Keratinocyte (primary cell): ENCODE data around the gene SDR9C7. TPM values are rescaled to one million over a fixed set of nuclear protein-coding genes. Genes with fewer than 3 reads are reported as not detected.
"Not testable (repeated sequence)": the region's sequence is repeated elsewhere in the genome, so short reads cannot be mapped to it uniquely, and the experiment has no call there.

ENCODE experiments used
- DNase-seq: peaks from one replicate; pipeline ENCODE4 v3.0.0-alpha.2; 2011; ENCODE audit warnings: low read depth, missing footprints, low spot score
- FAIRE-seq: peaks from 2 replicates; lab custom pipeline; 2011; peaks lifted over from hg19 to GRCh38; lab: Jason Lieb, UNC
- H2AFZ ChIP-seq: 2 replicates; pipeline ENCODE4 v1.6.0; 2012; ENCODE audit warnings: low read length, control low read depth, inconsistent platforms; ENCODE audit not compliant: control insufficient read depth
- H3K27ac ChIP-seq: 2 replicates; pipeline ENCODE4 v1.5.1; 2011; ENCODE audit warnings: low read length; ENCODE audit not compliant: control insufficient read depth, insufficient read depth
- H3K27me3 ChIP-seq: 3 replicates; pipeline ENCODE4 v1.6.0; 2011; ENCODE audit warnings: low read length; ENCODE audit not compliant: control insufficient read depth, insufficient read depth; ENCODE audit errors: extremely low read depth
- H3K36me3 ChIP-seq, 2 experiments: 2 replicates in 1 of 2; 3 replicates in 1 of 2; pipeline ENCODE4 v1.5.1; 2011; ENCODE audit warnings: low read length in 2 of 2, mild to moderate bottlenecking in 1 of 2; ENCODE audit not compliant: control insufficient read depth in 2 of 2, insufficient read depth in 2 of 2; ENCODE audit errors: extremely low read depth in 1 of 2
- H3K4me1 ChIP-seq: 3 replicates; pipeline ENCODE4 v1.5.1; 2011; ENCODE audit warnings: low read length; ENCODE audit not compliant: control insufficient read depth, insufficient read depth; ENCODE audit errors: extremely low read depth
- H3K4me2 ChIP-seq: 3 replicates; pipeline ENCODE4 v1.6.0; 2011; ENCODE audit warnings: low read depth, low read length; ENCODE audit not compliant: control insufficient read depth, insufficient read depth; ENCODE audit errors: extremely low read depth
- H3K4me3 ChIP-seq, 3 experiments: fragments of 200-600 bp in 1 of 3; sonication (generic) in 1 of 3; 2 replicates in 2 of 3; 3 replicates in 1 of 3; pipeline ENCODE4 v1.5.1; 2011 to 2016; ENCODE audit warnings: low read length in 3 of 3, mild to moderate bottlenecking in 3 of 3, control low read depth in 2 of 3, inconsistent platforms in 1 of 3, low read depth in 1 of 3, mixed read lengths in 1 of 3, mixed run types in 1 of 3, moderate library complexity in 1 of 3; ENCODE audit not compliant: control insufficient read depth in 2 of 3, insufficient read depth in 2 of 3; ENCODE audit errors: extremely low read depth in 1 of 3
- H3K79me2 ChIP-seq: 2 replicates; pipeline ENCODE4 v1.6.0; 2012; ENCODE audit warnings: low read length; ENCODE audit not compliant: control insufficient read depth, insufficient read depth
- H3K9ac ChIP-seq: 3 replicates; pipeline ENCODE4 v1.6.0; 2011; ENCODE audit warnings: low read length; ENCODE audit not compliant: control insufficient read depth, insufficient read depth; ENCODE audit errors: extremely low read depth
- H3K9me1 ChIP-seq: 3 replicates; pipeline ENCODE4 v1.6.0; 2011; ENCODE audit warnings: low read length; ENCODE audit not compliant: control insufficient read depth, insufficient read depth; ENCODE audit errors: extremely low read depth
- H3K9me3 ChIP-seq: 2 replicates; pipeline ENCODE4 v1.5.1; 2012; ENCODE audit warnings: low read depth, low read length; ENCODE audit not compliant: control insufficient read depth
- H4K20me1 ChIP-seq: 3 replicates; pipeline ENCODE4 v1.6.0; 2011; ENCODE audit warnings: low read length; ENCODE audit not compliant: control insufficient read depth, insufficient read depth; ENCODE audit errors: extremely low read depth
- CTCF ChIP-seq, 3 experiments: IDR thresholded peaks in 1 of 3; conservative IDR thresholded peaks in 1 of 3; optimal IDR thresholded peaks in 1 of 3; 2 replicates in 2 of 3; 3 replicates in 1 of 3; pipeline versions ENCODE3 to v1.5.1; 2011; ENCODE audit warnings: low read length in 3 of 3, mild to moderate bottlenecking in 3 of 3, moderate library complexity in 2 of 3, control low read depth in 1 of 3, inconsistent platforms in 1 of 3; ENCODE audit not compliant: insufficient read depth in 2 of 3; ENCODE audit errors: extremely low read depth in 1 of 3
- EZH2 ChIP-seq: IDR thresholded peaks from one replicate; pipeline ENCODE4 v1.6.1; 2012; ENCODE audit warnings: inconsistent platforms, mild to moderate bottlenecking, low read length, moderate library complexity
- dilution Hi-C: fragments of 300-500 bp; cut with MboI; formaldehyde crosslinking; loops from one replicate; pipeline ENCODE4 v1.7.0; 2020; ENCODE audit warnings: low sequenced_read_pairs; ENCODE audit not compliant: extremely low pct_ligation_motif_present
- polyA minus RNA-seq, 3 experiments: library from RNA; depleted of rRNA, polyadenylated mRNA; stranded (reverse); fragments of >200 nt; gene quantifications; 1 replicate in 1 of 3; 2 replicates in 1 of 3; 3 replicates in 1 of 3; pipeline ENCODE4 v1.2.3, GENCODE V29; 2011
- polyA plus RNA-seq, 5 experiments: library from polyadenylated mRNA; depleted of rRNA in 3 of 5; stranded (reverse) in 3 of 5; stranded (forward) in 1 of 5; unstranded in 1 of 5; fragments of >200 nt; gene quantifications; 1 replicate in 1 of 5; 2 replicates in 3 of 5; 3 replicates in 1 of 5; pipeline versions ENCODE4 v1.2.1 to v1.2.3, GENCODE V29; 2011 to 2012; ENCODE audit warnings: missing spikeins in 2 of 5, low read depth in 1 of 5, low replicate concordance in 1 of 5

The SDR9C7 gene
- polyA plus RNA-seq = 1.3 to 2.4 TPM (median 1.3 TPM) in 3 replicates
- 12.8 TPM for polyA plus RNA-seq (2011; ENCODE audit: low read depth)
- 0.34 and 0.73 TPM in 2 replicates for polyA plus RNA-seq (2011; cell fraction: cytosol; rRNA removed)
- 1.7 and 2.2 TPM in 2 replicates for polyA plus RNA-seq (2011; cell fraction: nucleus; rRNA removed)
- 0.70 and 34.2 TPM in 2 replicates for polyA plus RNA-seq (2012; ENCODE audit: low replicate concordance)
- polyA minus RNA-seq = 0.83 to 1.8 TPM (median 0.95 TPM) in 3 replicates
- polyA minus RNA-seq (2011; cell fraction: cytosol; rRNA and poly(A)+ RNA removed) = 1.5 TPM
- 0.78 and 1.3 TPM in 2 replicates for polyA minus RNA-seq (2011; cell fraction: nucleus; rRNA and poly(A)+ RNA removed)

GRCh38 chr12:56933826-56934625 lies at the start of gene SDR9C7:
Gene SDR9C7, minus strand, starts transcription at chr12:56934408. Its CDS starts 147 bp downstream, at chr12:56934261.
- Histone ChIP-seq H3K4me3 (no peak within 1 kb of the TSS), H3K9me1 (no peaks in the 10 kb centered on the region), H3K79me2 (no peaks in the 10 kb centered on the region), H2AFZ (no peak within 1 kb of the TSS), H3K9me3 (no peaks in the 10 kb centered on the region), H4K20me1 (no peaks in the 10 kb centered on the region), H3K9ac (no peak within 1 kb of the TSS), H3K27ac (no peak within 1 kb of the TSS), H3K4me2 (no peak within 1 kb of the TSS), H3K4me1 (peaks cover 25% of the 10 kb centered on the region), H3K27me3 (no peaks in the 10 kb centered on the region), H3K36me3 (no peaks in the 10 kb centered on the region)
- DNase-seq (no peak), FAIRE-seq (no peak)
- TF ChIP-seq EZH2 = no peak
- TF ChIP-seq CTCF (optimal IDR thresholded peaks at IDR 0.05 in 1 of 3, IDR thresholded peaks at IDR 0.05 in 1 of 3, conservative IDR thresholded peaks at IDR 0.05 in 1 of 3; ENCODE audit: extremely low read depth in 1 of 3, insufficient read depth in 2 of 3, low read length in 3 of 3) = no peak
- dilution Hi-C loops = no loop called here

GRCh38 chr12:56983386-56983785 lies 49.2 kb upstream of the SDR9C7 start:
- H3K36me3 ChIP-seq = no peaks in the 10 kb centered on the region
- H3K4me1 ChIP-seq = peaks cover 27% of the 10 kb centered on the region
- H3K27ac ChIP-seq = no peak overlapping the region
- no peaks in the 10 kb centered on the region for H3K9me3 ChIP-seq
- no peak overlapping the region for H3K4me2 ChIP-seq
- dilution Hi-C loops = no loop called here
- no peaks in the 10 kb centered on the region for H3K79me2 ChIP-seq
- no peaks in the 10 kb centered on the region for H3K9me1 ChIP-seq
- FAIRE-seq = no peak
- H4K20me1 ChIP-seq = no peaks in the 10 kb centered on the region
- H3K27me3 ChIP-seq = no peaks in the 10 kb centered on the region
- no peak overlapping the region for H3K4me3 ChIP-seq
- no peak overlapping the region for H2AFZ ChIP-seq
- TF ChIP-seq EZH2 = no peak
- no peak for TF ChIP-seq CTCF (optimal IDR thresholded peaks at IDR 0.05 in 1 of 3, IDR thresholded peaks at IDR 0.05 in 1 of 3, conservative IDR thresholded peaks at IDR 0.05 in 1 of 3; ENCODE audit: extremely low read depth in 1 of 3, insufficient read depth in 2 of 3, low read length in 3 of 3)
- DNase-seq = no peak
- no peak overlapping the region for H3K9ac ChIP-seq

GRCh38 chr12:56982578-56983236 lies 48.5 kb upstream of the SDR9C7 start:
- H3K79me2 ChIP-seq, dilution Hi-C loops, H3K4me3 ChIP-seq, H3K9ac ChIP-seq, H3K27me3 ChIP-seq, H2AFZ ChIP-seq, FAIRE-seq, H3K36me3 ChIP-seq, H3K27ac ChIP-seq, H3K9me3 ChIP-seq, H3K4me2 ChIP-seq, H4K20me1 ChIP-seq, H3K9me1 ChIP-seq, DNase-seq: not testable (repeated sequence)
- H3K4me1 ChIP-seq = peaks cover 27% of the 10 kb centered on the region
